A549 (cell line): ENCODE results near the gene CEACAM16. TPM values are rescaled to one million over a fixed set of nuclear protein-coding genes. Genes with fewer than 3 reads are reported as not detected.
A peak's percentile ranks its signal among the peaks of the same experiment; 100 is the strongest.

ENCODE experiments used
- BCL3 ChIP-seq: fragments of >200 bp; sonication (Bioruptor Twin); formaldehyde crosslinking; IDR thresholded peaks from 3 replicates; pipeline ENCODE4 v1.6.1; 2016
- BHLHE40 ChIP-seq: IDR thresholded peaks from 2 replicates; pipeline ENCODE4 v1.6.1; 2012; ENCODE audit warnings: low read depth, low read length, inconsistent platforms
- CBX8 ChIP-seq: fragments of 200-600 bp; sonication (generic); IDR thresholded peaks from 2 replicates; pipeline ENCODE4 v1.6.1; 2016
- CEBPB ChIP-seq, 2 experiments: fragments of >200 bp in 1 of 2; sonication (Bioruptor Twin) in 1 of 2; formaldehyde crosslinking in 1 of 2; IDR thresholded peaks; 2 replicates each; pipeline ENCODE4 v1.6.1; 2012 to 2016
- CHD4 ChIP-seq: fragments of 200-600 bp; sonication (generic); IDR thresholded peaks from 2 replicates; pipeline ENCODE4 v1.6.1; 2016; ENCODE audit warnings: antibody characterized with exemption, mild to moderate bottlenecking, borderline replicate concordance
- EHF ChIP-seq: fragments of 250-450 bp; sonication (Bioruptor Pico); IDR thresholded peaks from 2 replicates; pipeline ENCODE4 v1.5.0; 2020; ENCODE audit warnings: mild to moderate bottlenecking
- EHMT2 ChIP-seq: fragments of 200-600 bp; sonication (generic); IDR thresholded peaks from 2 replicates; pipeline ENCODE4 v1.6.1; 2016; ENCODE audit warnings: antibody characterized with exemption, low read depth, mild to moderate bottlenecking, moderate library complexity
- EP300 ChIP-seq, 2 experiments: fragments of >200 bp; sonication (Bioruptor Twin); formaldehyde crosslinking; IDR thresholded peaks; 2 replicates in 1 of 2; 3 replicates in 1 of 2; pipeline ENCODE4 v1.6.1; 2016 to 2017
- ESRRA ChIP-seq: fragments of 150-350 bp; IDR thresholded peaks from 2 replicates; pipeline ENCODE4 v1.6.1; 2014; ENCODE audit warnings: mild to moderate bottlenecking, low read length, borderline replicate concordance
- FOSB ChIP-seq: fragments of 250-450 bp; sonication (Bioruptor Pico); IDR thresholded peaks from 2 replicates; pipeline ENCODE4 v1.5.0; 2020; ENCODE audit warnings: mild to moderate bottlenecking, moderate library complexity
- FOXS1 ChIP-seq: fragments of 250-450 bp; sonication (Bioruptor Pico); IDR thresholded peaks from 2 replicates; pipeline ENCODE4 v1.5.0; 2020; ENCODE audit warnings: mild to moderate bottlenecking, moderate library complexity
- GATA3 ChIP-seq: IDR thresholded peaks from 2 replicates; pipeline ENCODE4 v1.6.1; 2012; ENCODE audit warnings: borderline replicate concordance
- HES2 ChIP-seq: fragments of >200 bp; sonication (Bioruptor Twin); formaldehyde crosslinking; IDR thresholded peaks from 2 replicates; pipeline ENCODE4 v1.6.1; 2016
- HEYL ChIP-seq: fragments of 250-450 bp; sonication (Bioruptor Pico); IDR thresholded peaks from 2 replicates; pipeline ENCODE4 v1.8.0; 2021; ENCODE audit warnings: mild to moderate bottlenecking, moderate library complexity
- HOXB5 ChIP-seq: fragments of 250-450 bp; sonication (Bioruptor Pico); IDR thresholded peaks from 2 replicates; pipeline ENCODE4 v1.5.0; 2020; ENCODE audit warnings: mild to moderate bottlenecking, moderate library complexity
- JUN ChIP-seq, 2 experiments: fragments of >200 bp; sonication (Bioruptor Twin); formaldehyde crosslinking; IDR thresholded peaks; 2 replicates in 1 of 2; 3 replicates in 1 of 2; pipeline ENCODE4 v1.6.1; 2016 to 2017
- JUNB ChIP-seq: fragments of >200 bp; sonication (Bioruptor Twin); formaldehyde crosslinking; IDR thresholded peaks from 2 replicates; pipeline ENCODE4 v1.6.1; 2016
- KDM1A ChIP-seq: fragments of 200-600 bp; sonication (generic); IDR thresholded peaks from 2 replicates; pipeline ENCODE4 v1.6.1; 2016; ENCODE audit warnings: low read depth, mild to moderate bottlenecking
- KDM5A ChIP-seq: fragments of 200-600 bp; sonication (generic); IDR thresholded peaks from 2 replicates; pipeline ENCODE4 v1.6.1; 2016; ENCODE audit warnings: antibody characterized with exemption, mild to moderate bottlenecking
- MAFK ChIP-seq: fragments of 450-650 bp; IDR thresholded peaks from 2 replicates; pipeline ENCODE4 v1.6.1; 2014; ENCODE audit not compliant: partially characterized antibody
- MAZ ChIP-seq: fragments of 150-350 bp; IDR thresholded peaks from 2 replicates; pipeline ENCODE4 v1.6.1; 2014; ENCODE audit warnings: antibody characterized with exemption, low read depth, low read length, borderline replicate concordance
- NFE2L2 ChIP-seq: fragments of 150-350 bp; conservative IDR thresholded peaks from 2 replicates; pipeline ENCODE4 v1.6.1; 2014; ENCODE audit warnings: low read length
- NPAS2 ChIP-seq: fragments of 250-450 bp; sonication (Bioruptor Pico); IDR thresholded peaks from 2 replicates; pipeline ENCODE4 v1.8.0; 2022; ENCODE audit warnings: mild to moderate bottlenecking, moderate library complexity, borderline replicate concordance
- PBX3 ChIP-seq: IDR thresholded peaks from 2 replicates; pipeline ENCODE4 v1.6.1; 2012
- PHF8 ChIP-seq: fragments of 200-600 bp; sonication (generic); IDR thresholded peaks from 2 replicates; pipeline ENCODE4 v1.6.1; 2016; ENCODE audit warnings: low read depth, mild to moderate bottlenecking, antibody characterized with exemption, moderate library complexity, borderline replicate concordance
- POLR2A ChIP-seq: IDR thresholded peaks from 2 replicates; pipeline ENCODE4 v1.6.1; 2012; ENCODE audit warnings: mild to moderate bottlenecking, low read length
- RAD21 ChIP-seq, 2 experiments: fragments of >200 bp in 1 of 2; sonication (Bioruptor Twin) in 1 of 2; formaldehyde crosslinking in 1 of 2; IDR thresholded peaks in 1 of 2; conservative IDR thresholded peaks in 1 of 2; 2 replicates in 1 of 2; 3 replicates in 1 of 2; pipeline ENCODE4 v1.6.1; 2012 to 2018; ENCODE audit warnings: inconsistent platforms in 1 of 2
- RARB ChIP-seq: fragments of 250-450 bp; sonication (Bioruptor Pico); IDR thresholded peaks from 2 replicates; pipeline ENCODE4 v1.8.0; 2021; ENCODE audit warnings: mild to moderate bottlenecking, moderate library complexity
- REST ChIP-seq: fragments of 200-600 bp; sonication (generic); IDR thresholded peaks from 2 replicates; pipeline ENCODE4 v1.6.1; 2016; ENCODE audit warnings: antibody characterized with exemption, mild to moderate bottlenecking, moderate library complexity
- RFX5 ChIP-seq: fragments of 450-650 bp; IDR thresholded peaks from 2 replicates; pipeline ENCODE4 v1.7.1; 2014; ENCODE audit warnings: antibody characterized with exemption, mild to moderate bottlenecking, moderate library complexity
- RNF2 ChIP-seq: fragments of 200-600 bp; sonication (generic); IDR thresholded peaks from 2 replicates; pipeline ENCODE4 v1.6.1; 2016; ENCODE audit warnings: low read depth, mild to moderate bottlenecking, antibody characterized with exemption, moderate library complexity, borderline replicate concordance
- SREBF2 ChIP-seq: fragments of 450-650 bp; IDR thresholded peaks from 2 replicates; pipeline ENCODE4 v1.6.1; 2014; ENCODE audit warnings: mild to moderate bottlenecking, moderate library complexity
- TFCP2L1 ChIP-seq: fragments of 250-450 bp; sonication (Bioruptor Pico); IDR thresholded peaks from 2 replicates; pipeline ENCODE4 v1.5.0; 2021; ENCODE audit warnings: mild to moderate bottlenecking
- TP53 ChIP-seq: fragments of 250-450 bp; sonication (Bioruptor Pico); IDR thresholded peaks from 2 replicates; pipeline ENCODE4 v1.5.0; 2021; ENCODE audit warnings: mild to moderate bottlenecking, moderate library complexity
- ZNF302 ChIP-seq: fragments of 250-450 bp; sonication (Bioruptor Pico); IDR thresholded peaks from 2 replicates; pipeline ENCODE4 v1.9.0; 2021; ENCODE audit warnings: inconsistent platforms, mild to moderate bottlenecking, moderate library complexity
- ZSCAN20 ChIP-seq: fragments of 250-450 bp; sonication (Bioruptor Pico); IDR thresholded peaks from 2 replicates; pipeline ENCODE4 v1.8.0; 2022; ENCODE audit warnings: mild to moderate bottlenecking, moderate library complexity
- polyA plus RNA-seq, 4 experiments: library from polyadenylated mRNA; depleted of rRNA in 3 of 4; stranded (reverse); fragments of >200 nt; fragmentation: RNase III in 1 of 4; extraction: RNeasy Plus Mini Kit Qiagen cat#74134 plus additional on column Dnase treatment in 1 of 4; gene quantifications; 2 replicates in 3 of 4; 3 replicates in 1 of 4; pipeline ENCODE4 v1.2.3, GENCODE V29; 2011 to 2017
- TF ChIP-seq, protein P1 (sequence below): IDR thresholded peaks from 2 replicates; pipeline ENCODE4 v1.6.1; 2012; ENCODE audit warnings: low read depth, borderline replicate concordance
- TF ChIP-seq, protein P2 (sequence below): fragments of 150-350 bp; IDR thresholded peaks from 2 replicates; pipeline ENCODE4 v1.6.1; 2014; ENCODE audit warnings: low read depth, mild to moderate bottlenecking, low read length

CEACAM16 gene
- polyA plus RNA-seq, 2 of the 4 experiments (the other 2 are of a cell fraction) = not detected

GRCh38 chr19:44741841-44742329 is 42.9 kb downstream of the CEACAM16 start (continued):
- TF ChIP-seq, protein P1, sequence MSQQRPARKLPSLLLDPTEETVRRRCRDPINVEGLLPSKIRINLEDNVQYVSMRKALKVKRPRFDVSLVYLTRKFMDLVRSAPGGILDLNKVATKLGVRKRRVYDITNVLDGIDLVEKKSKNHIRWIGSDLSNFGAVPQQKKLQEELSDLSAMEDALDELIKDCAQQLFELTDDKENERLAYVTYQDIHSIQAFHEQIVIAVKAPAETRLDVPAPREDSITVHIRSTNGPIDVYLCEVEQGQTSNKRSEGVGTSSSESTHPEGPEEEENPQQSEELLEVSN = 0 out of 2 replicates have a peak, but pooled peaks have one; percentile 8
- no peak; the same call in none of the 2 replicates for TF ChIP-seq TFCP2L1 (CRISPR knock-in tag)
- TF ChIP-seq NPAS2 (CRISPR knock-in tag) = no peak
- no peak for TF ChIP-seq CBX8
- TF ChIP-seq EHMT2 = no peak
- TF ChIP-seq FOXS1 (CRISPR knock-in tag) = peak; percentile 89
- TF ChIP-seq ESRRA = peak; percentile 97
- no peak for TF ChIP-seq KDM5A
- peak; percentile 96 for TF ChIP-seq EHF (CRISPR knock-in tag)
- peak; percentile 93 for TF ChIP-seq PBX3
- peak; percentile 40 for TF ChIP-seq NFE2L2
- TF ChIP-seq RFX5 = no peak
- TF ChIP-seq JUNB = peak; percentile 96
- TF ChIP-seq ZSCAN20 (CRISPR knock-in tag) = peak; percentile 82; the same call in 1 of the 2 replicates
- no peak for TF ChIP-seq KDM1A
- TF ChIP-seq TP53 (CRISPR knock-in tag) = no peak
- TF ChIP-seq EP300 (IDR thresholded peaks at IDR 0.05) = peak; percentile 97 to 99
- TF ChIP-seq CHD4 = no peak
- TF ChIP-seq, protein P2, sequence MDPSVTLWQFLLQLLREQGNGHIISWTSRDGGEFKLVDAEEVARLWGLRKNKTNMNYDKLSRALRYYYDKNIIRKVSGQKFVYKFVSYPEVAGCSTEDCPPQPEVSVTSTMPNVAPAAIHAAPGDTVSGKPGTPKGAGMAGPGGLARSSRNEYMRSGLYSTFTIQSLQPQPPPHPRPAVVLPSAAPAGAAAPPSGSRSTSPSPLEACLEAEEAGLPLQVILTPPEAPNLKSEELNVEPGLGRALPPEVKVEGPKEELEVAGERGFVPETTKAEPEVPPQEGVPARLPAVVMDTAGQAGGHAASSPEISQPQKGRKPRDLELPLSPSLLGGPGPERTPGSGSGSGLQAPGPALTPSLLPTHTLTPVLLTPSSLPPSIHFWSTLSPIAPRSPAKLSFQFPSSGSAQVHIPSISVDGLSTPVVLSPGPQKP = no peak
- TF ChIP-seq BCL3 = peak; percentile 98
- TF ChIP-seq RAD21 (conservative IDR thresholded peaks at IDR 0.05 in 1 of 2, IDR thresholded peaks at IDR 0.05 in 1 of 2) = peak; percentile 37 to 67
- TF ChIP-seq MAZ = peak; percentile 92
- peak; percentile 25; the same call in 1 of the 2 replicates for TF ChIP-seq REST
- TF ChIP-seq HES2 = peak; percentile 80; the same call in 1 of the 2 replicates
- no peak for TF ChIP-seq SREBF2
- peak; percentile 78 for TF ChIP-seq MAFK
- TF ChIP-seq PHF8 = no peak
- peak; percentile 95 for TF ChIP-seq HOXB5 (CRISPR knock-in tag)
- TF ChIP-seq GATA3 = peak; percentile 98
- peak; percentile 99 to 100 for TF ChIP-seq JUN (IDR thresholded peaks at IDR 0.05)
- no peak for TF ChIP-seq FOSB
- TF ChIP-seq POLR2A = peak; percentile 39; the same call in 1 of the 2 replicates
- peak; percentile 98 to 100 for TF ChIP-seq CEBPB (IDR thresholded peaks at IDR 0.05)
- peak; percentile 92; the same call in 1 of the 2 replicates for TF ChIP-seq RARB
- TF ChIP-seq HEYL (CRISPR knock-in tag) = no peak; the same call in 1 of the 2 replicates
- TF ChIP-seq RNF2 = no peak
- TF ChIP-seq BHLHE40 = 0 out of 2 replicates have a peak, but pooled peaks have one; percentile 46
- TF ChIP-seq ZNF302 (CRISPR knock-in tag) = no peak
